Neural cell (in vitro differentiated cells): ENCODE results near the gene PDE8A.

Experiments used
- CTCF ChIP-seq: fragments of 450-650 bp; IDR thresholded peaks from 2 replicates; pipeline ENCODE4 v1.5.1; 2014; ENCODE audit warnings: antibody characterized with exemption, mild to moderate bottlenecking, moderate library complexity; ENCODE audit not compliant: poor library complexity, severe bottlenecking
- EZH2 ChIP-seq: fragments of 200-600, 300-800 bp; shearing (Covaris generic), sonication (generic); IDR thresholded peaks from 2 replicates; pipeline ENCODE4 v1.6.1; 2014; ENCODE audit warnings: antibody characterized with exemption, low read length, borderline replicate concordance, mild to moderate bottlenecking; ENCODE audit not compliant: insufficient read depth, poor library complexity, severe bottlenecking
- POLR2AphosphoS5 ChIP-seq: IDR thresholded peaks from 2 replicates; pipeline ENCODE4 v1.6.1; 2012
- SMC3 ChIP-seq: fragments of 450-650 bp; conservative IDR thresholded peaks from 2 replicates; pipeline ENCODE4 v1.6.1; 2014; ENCODE audit warnings: antibody characterized with exemption, mild to moderate bottlenecking, moderate library complexity; ENCODE audit not compliant: poor library complexity
- TAF1 ChIP-seq: IDR thresholded peaks from 2 replicates; pipeline ENCODE4 v1.6.1; 2012; ENCODE audit warnings: low read depth

- TF ChIP-seq EZH2 (no peak), CTCF (no peak), POLR2AphosphoS5 (no peak), TAF1 (no peak), SMC3 (no peak)
Measured at GRCh38 chr15:84973492-84974460, 7.9 kb upstream of the PDE8A start.
